HG02763 (cell line): Measurements from ENCODE around the gene AKR1D1.
"Not testable (repeated sequence)": the region's sequence is repeated elsewhere in the genome, so short reads cannot be mapped to it uniquely, and the experiment has no call there.

Source experiments
- ATAC-seq: cut with Tn5 transposase; IDR thresholded peaks from one replicate; pipeline ENCODE4 v1.9.1; 2021; ENCODE audit warnings: mild to moderate bottlenecking, moderate library complexity; ENCODE audit not compliant: unreplicated experiment

The AKR1D1 gene

GRCh38 chr7:138072726-138073125, 3.5 kb upstream of the AKR1D1 start:
- no peak for ATAC-seq

DNA sequence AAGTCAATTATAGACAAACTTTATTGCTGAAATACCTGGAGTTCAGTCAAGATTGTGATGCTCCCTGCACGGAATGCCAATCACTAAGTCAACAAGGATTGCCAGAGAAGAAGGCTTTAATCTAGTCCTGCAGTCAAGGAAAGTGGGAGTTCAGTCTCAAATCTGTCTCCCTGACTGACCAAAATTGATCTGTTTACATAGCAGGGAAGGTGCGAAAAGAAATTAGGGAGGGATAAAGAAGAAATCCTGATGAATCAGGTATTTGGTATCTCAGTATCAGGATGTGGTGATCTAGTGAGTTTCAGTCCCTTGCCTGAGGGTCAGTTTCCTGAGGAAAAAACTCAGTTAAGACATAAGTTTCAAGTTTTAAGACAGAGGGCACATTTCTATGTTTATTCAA, 2.1 kb upstream of the AKR1D1 start:
- ATAC-seq: no peak

- no peak for ATAC-seq
Observed at GRCh38 chr7:138074540-138074939, 1.7 kb upstream of the AKR1D1 start.

DNA sequence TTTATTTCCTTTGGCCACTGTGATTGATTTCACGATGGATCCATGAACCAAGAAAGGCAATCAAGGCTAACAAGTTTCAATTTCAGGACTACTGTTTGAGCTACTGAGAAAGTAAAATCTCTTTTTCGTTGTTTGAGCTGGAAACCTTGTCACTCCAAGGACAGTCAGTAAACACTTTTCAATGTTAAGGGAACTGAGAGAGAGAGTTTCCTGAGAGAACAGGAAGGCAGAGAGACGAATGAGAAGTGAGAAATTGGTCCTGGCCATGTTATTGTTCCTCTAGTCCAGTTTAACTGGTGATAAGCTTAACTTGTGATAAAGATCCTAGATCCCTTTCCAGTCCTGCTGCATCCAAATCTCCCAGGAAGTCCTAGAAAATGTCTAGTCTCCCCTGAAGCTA, 909 bp upstream of the AKR1D1 start:
- no peak for ATAC-seq

- not testable (repeated sequence) for ATAC-seq
Observed at GRCh38 chr7:138075786-138076185, 473 bp upstream of the AKR1D1 start.

DNA sequence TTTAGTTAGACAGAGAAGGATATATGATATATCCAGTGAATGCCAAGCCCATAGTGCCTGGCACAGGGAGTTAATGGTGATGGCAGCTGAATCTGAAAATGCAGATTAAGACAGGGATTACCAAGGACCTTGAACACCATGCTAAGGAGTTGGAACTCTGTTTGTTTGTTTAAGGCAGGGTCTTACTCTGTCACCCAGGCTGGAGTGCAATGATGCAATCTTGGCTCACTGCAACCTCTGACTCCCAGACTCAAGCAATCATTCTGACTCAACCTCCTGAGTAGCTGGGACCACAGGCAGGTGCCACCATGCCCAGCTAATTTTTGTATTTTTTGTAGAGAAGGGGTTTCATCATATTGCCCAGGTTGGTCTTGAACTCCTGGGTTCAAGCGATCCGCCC, 1.6 kb downstream of the AKR1D1 start:
- ATAC-seq: no peak

DNA sequence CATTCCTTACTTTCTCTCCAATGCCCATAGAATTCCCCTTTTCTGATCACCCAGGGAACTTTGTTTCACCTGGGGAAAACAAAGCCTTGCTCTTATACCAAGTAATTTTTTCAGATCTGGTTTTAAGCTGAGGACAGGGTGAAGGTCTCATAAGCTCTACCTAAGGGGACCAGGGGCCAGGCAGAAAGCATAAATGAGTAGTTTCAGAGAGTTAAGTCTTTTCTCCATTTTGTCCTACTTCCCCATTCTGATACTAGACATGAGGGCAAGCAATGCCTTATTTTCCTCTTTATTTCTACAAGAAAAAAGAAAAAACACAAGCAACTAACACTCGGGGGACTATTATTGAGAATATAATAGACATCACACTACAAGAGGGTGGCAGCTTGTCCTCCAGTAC, 2.9 kb downstream of the AKR1D1 start:
- no peak for ATAC-seq

GRCh38 chr7:138081868-138082267, 5.6 kb downstream of the AKR1D1 start:
- no peak for ATAC-seq

DNA sequence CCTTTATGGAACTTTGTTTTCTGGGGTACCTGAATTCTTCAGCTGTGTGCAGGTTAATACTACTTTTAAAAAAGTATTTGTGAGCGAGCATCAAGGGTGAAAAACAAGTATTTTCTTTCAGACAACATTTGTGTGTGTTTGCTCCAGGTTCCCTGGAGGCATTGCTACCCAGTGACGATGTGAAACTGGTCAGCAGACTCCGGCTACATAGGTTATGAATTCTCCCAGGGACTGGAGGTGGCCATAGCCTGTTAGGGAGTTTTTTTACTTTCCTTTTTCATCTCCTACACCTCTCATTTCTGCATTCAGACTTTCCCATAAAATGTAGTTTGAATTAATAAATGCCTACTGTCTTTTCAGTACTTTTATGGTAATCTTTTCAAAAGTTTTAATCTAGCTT, 7.6 kb downstream of the AKR1D1 start:
- no peak for ATAC-seq

DNA sequence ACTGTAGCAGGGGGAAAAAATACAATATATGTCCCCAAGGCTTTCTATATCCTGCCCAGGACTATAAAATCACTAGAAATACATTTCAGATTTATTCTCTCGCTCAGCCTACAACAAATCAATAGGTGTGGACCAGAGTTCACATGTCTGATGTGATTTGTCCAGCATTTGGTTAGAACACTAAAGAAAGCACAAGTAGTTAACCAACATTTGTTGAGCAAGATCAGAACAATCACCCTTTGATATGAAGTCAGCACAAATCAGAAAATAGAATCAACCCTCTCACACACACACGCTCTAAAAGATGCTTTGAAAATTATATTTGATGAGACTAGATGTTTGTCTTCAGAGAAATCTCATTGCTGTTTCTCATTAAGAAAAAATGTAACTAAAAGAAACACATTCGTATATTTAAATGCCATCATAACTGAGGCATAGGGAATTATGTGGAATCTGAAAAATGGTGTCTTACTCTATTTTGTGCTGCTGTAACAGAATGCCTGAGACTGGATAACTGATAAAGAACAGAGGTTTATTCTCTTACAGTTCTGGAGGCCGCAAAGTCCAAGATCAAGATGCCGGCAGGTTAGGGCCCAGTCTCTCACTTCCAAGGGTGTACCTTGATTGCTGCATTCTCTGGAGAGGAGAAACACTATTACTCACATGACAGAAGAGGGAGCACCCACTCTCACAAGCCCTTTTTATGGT, 10.5 kb downstream of the AKR1D1 start:
- no peak for ATAC-seq

DNA sequence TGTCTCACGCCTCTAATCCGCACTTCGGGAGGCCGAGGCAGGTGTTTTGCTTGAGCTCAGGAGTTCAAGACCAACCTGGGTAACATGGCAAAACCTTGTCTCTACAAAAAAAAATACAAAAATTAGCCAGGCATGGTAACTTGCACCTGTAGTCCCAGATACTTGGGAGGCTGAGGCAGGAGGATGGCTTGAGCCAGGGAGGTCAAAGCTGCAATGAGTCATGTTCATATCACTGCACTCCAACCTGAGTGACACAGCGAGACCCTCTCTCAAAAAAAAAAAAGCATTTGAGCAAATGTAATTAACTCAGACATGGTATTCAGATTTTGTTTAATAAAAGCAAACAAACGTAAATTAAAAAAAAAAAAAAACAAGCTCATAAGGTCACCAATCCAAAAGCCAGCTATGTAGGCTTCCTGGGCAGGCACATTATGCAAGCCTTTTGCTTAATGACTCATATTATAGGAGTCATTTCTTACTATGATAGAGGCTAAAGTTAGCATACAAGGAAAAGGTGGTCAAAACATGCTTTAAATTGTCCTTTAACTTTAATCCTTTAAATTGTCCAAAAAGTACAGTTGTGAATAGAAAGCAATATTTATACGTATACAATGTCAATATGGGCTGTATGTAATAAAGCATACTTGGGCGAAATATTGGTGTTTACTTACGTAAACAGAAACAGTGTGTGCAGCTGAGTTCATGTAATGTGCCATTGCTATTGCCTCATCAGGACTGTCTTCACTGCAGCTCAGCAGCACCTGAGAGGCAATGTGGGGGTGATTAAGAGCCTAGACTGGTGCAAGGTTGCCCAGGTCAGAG, 13.0 kb downstream of the AKR1D1 start:
- ATAC-seq: no peak

GRCh38 chr7:138091032-138091431, 14.8 kb downstream of the AKR1D1 start:
- no peak for ATAC-seq

DNA sequence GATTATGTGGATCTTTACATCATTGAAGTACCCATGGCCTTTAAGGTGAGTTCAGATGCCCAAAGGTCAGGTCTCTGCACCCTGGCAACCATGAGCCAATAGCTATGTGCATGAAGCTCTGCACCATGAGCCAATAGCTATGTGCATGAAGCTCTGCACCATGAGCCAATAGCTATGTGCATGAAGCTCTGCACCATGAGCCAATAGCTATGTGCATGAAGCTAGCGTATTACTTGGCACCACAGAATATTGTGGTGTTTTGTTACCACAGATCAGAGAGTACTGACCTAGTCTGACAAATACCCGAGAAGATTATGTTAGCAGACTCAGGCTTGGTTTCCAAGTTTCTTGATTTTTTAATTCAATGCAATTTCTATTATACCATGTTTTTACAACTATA, 15.6 kb downstream of the AKR1D1 start:
- not testable (repeated sequence) for ATAC-seq

GRCh38 chr7:138092486-138093028, 16.3 kb downstream of the AKR1D1 start:
- no peak for ATAC-seq

- no peak for ATAC-seq
Observed at GRCh38 chr7:138095972-138096935, 20.0 kb downstream of the AKR1D1 start.

- no peak for ATAC-seq
Observed at GRCh38 chr7:138097064-138097741, 20.9 kb downstream of the AKR1D1 start.

DNA sequence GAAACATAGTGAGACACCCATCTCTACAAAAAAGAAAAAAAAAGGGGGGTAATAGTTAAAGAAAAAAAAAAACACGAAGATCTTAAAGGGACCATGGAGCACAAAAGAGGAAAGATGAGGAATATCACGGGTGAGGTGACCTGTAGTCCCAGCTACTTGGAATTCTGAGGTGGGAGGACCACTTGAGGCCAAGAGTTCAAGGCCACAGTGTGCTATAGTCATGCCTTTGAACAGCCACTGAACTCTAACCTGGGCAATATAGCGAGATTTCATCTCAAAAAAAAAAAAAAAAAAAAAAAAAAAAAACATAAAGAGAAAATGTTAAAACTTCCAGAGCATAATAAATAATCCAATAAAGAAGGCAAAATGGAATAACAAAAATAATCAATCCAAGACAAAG, 23.6 kb downstream of the AKR1D1 start:
- no peak for ATAC-seq

DNA sequence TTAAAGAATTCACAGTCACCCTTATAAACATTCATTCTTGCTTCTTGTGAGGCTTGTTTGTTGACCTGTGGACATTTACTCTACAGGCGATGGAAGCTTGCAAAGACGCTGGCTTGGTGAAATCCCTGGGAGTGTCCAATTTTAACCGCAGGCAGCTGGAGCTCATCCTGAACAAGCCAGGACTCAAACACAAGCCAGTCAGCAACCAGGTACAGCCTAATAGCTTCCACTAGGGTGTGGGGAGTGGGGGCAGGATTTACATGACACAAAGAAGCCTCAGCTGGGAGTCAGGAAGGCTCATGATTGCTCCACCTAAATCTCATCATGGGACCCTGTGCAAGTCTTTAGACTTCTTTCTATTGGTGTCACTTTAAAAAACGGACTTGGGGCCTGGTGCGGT, 29.0 kb downstream of the AKR1D1 start:
- ATAC-seq: no peak

DNA sequence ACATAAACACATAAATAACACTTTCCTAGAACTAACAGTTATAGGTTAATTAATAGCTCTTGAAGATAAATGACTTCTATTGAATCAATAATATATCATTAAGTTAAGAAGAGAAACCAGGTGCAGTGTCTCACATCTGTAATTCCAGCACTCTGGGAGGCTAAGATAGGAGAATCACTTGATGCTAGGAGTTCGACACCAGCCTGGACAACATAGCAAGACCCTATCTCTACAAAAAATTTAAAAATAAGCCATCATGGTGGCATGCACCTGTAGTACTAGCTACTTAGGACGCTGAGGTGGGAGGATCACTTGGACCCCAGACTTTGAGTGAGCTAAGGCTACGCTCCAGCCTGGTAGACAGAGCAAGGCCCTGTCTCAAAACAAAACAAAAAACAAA, 38.8 kb downstream of the AKR1D1 start:
- no peak for ATAC-seq

GRCh38 chr7:138116141-138116540, 39.9 kb downstream of the AKR1D1 start:
- no peak for ATAC-seq
